Trophoblast cell (in vitro differentiated cells and primary cell): ENCODE measurements around the gene KCNQ4.

Experiments
- DNase-seq, 2 donors: peaks; one replicate each; pipeline ENCODE4 v3.0.0-alpha.2; 2016
- H2AFZ ChIP-seq: 2 replicates; pipeline ENCODE4 v1.6.1; 2013; ENCODE audit warnings: low read length, moderate library complexity, mild to moderate bottlenecking; ENCODE audit not compliant: insufficient read depth, poor library complexity
- H2AK5ac ChIP-seq: 2 replicates; pipeline ENCODE4 v1.6.1; 2013; ENCODE audit warnings: mild to moderate bottlenecking, low read length
- H2BK120ac ChIP-seq: 2 replicates; pipeline ENCODE4 v1.6.1; 2013; ENCODE audit warnings: low read length, mild to moderate bottlenecking, moderate library complexity; ENCODE audit not compliant: insufficient read depth, poor library complexity
- H2BK12ac ChIP-seq: 2 replicates; pipeline ENCODE4 v1.6.1; 2013; ENCODE audit warnings: mild to moderate bottlenecking, low read length, moderate library complexity
- H2BK5ac ChIP-seq: 2 replicates; pipeline ENCODE4 v1.6.1; 2013; ENCODE audit warnings: low read length, low read depth, moderate library complexity, mild to moderate bottlenecking; ENCODE audit not compliant: poor library complexity
- H3K14ac ChIP-seq: 2 replicates; pipeline ENCODE4 v1.6.1; 2013; ENCODE audit warnings: mild to moderate bottlenecking, low read length
- H3K18ac ChIP-seq: 2 replicates; pipeline ENCODE4 v1.6.1; 2013; ENCODE audit warnings: mild to moderate bottlenecking, low read length
- H3K23ac ChIP-seq: 2 replicates; pipeline ENCODE4 v1.6.1; 2013; ENCODE audit warnings: low read length
- H3K27ac ChIP-seq: 2 replicates; pipeline ENCODE4 v1.5.1; 2013; ENCODE audit warnings: low read depth, mild to moderate bottlenecking, inconsistent platforms, low read length, moderate library complexity
- H3K27me3 ChIP-seq: 2 replicates; pipeline ENCODE4 v1.6.1; 2013; ENCODE audit warnings: inconsistent platforms, mild to moderate bottlenecking, low read length, moderate library complexity; ENCODE audit not compliant: insufficient read depth
- H3K36me3 ChIP-seq, 2 experiments: 1 replicate in 1 of 2; 2 replicates in 1 of 2; pipeline ENCODE4 v1.6.1; 2013; ENCODE audit warnings: low read length in 2 of 2, mild to moderate bottlenecking in 2 of 2, moderate library complexity in 1 of 2; ENCODE audit not compliant: insufficient read depth in 2 of 2, control insufficient read depth in 1 of 2
- H3K4ac ChIP-seq: 2 replicates; pipeline ENCODE4 v1.6.1; 2013; ENCODE audit warnings: low read depth, mild to moderate bottlenecking, low read length, moderate library complexity
- H3K4me1 ChIP-seq, 2 experiments: 1 replicate in 1 of 2; 2 replicates in 1 of 2; pipeline ENCODE4 v1.6.1; 2013; ENCODE audit warnings: low read length in 2 of 2, mild to moderate bottlenecking in 2 of 2, moderate library complexity in 1 of 2; ENCODE audit not compliant: insufficient read depth in 2 of 2, control insufficient read depth in 1 of 2
- H3K4me2 ChIP-seq: 2 replicates; pipeline ENCODE4 v1.6.1; 2013; ENCODE audit warnings: inconsistent platforms, mild to moderate bottlenecking, low read length, moderate library complexity
- H3K4me3 ChIP-seq: 2 replicates; pipeline ENCODE4 v1.5.1; 2013; ENCODE audit warnings: mild to moderate bottlenecking, low read depth, low read length, inconsistent platforms
- H3K79me1 ChIP-seq: one replicate; pipeline ENCODE4 v1.6.1; 2013; ENCODE audit warnings: low read length
- H3K79me2 ChIP-seq: 2 replicates; pipeline ENCODE4 v1.6.1; 2013; ENCODE audit warnings: low read length, mild to moderate bottlenecking; ENCODE audit not compliant: control insufficient read depth, insufficient read depth, poor library complexity
- H3K9ac ChIP-seq: 2 replicates; pipeline ENCODE4 v1.6.1; 2013; ENCODE audit warnings: mild to moderate bottlenecking, low read length
- H3K9me3 ChIP-seq: 2 replicates; pipeline ENCODE4 v1.6.1; 2013; ENCODE audit warnings: low read depth, mild to moderate bottlenecking, control low read depth, inconsistent platforms, low read length; ENCODE audit not compliant: insufficient read depth
- H4K12ac ChIP-seq: 2 replicates; pipeline ENCODE4 v1.6.1; 2013; ENCODE audit warnings: low read depth, mild to moderate bottlenecking, low read length, moderate library complexity
- H4K8ac ChIP-seq: 2 replicates; pipeline ENCODE4 v1.6.1; 2013; ENCODE audit warnings: low read depth, mild to moderate bottlenecking, low read length, moderate library complexity
- H4K91ac ChIP-seq: one replicate; pipeline ENCODE4 v1.6.1; 2013; ENCODE audit warnings: low read depth, mild to moderate bottlenecking, low read length, moderate library complexity
- WGBS: extraction: QIAGEN DNeasy Blood & Tissue Kit; methylation state at CpG from one replicate; pipeline ENCODE4 v1.1.7; 2013; ENCODE audit warnings: missing lambda C conversion rate; ENCODE audit not compliant: insufficient read length, insufficient coverage; ENCODE audit errors: extremely low coverage; 5-methylcytosine and 5-hydroxymethylcytosine counted together

KCNQ4 gene

GRCh38 chr1:40819101-40819500 lies 35.5 kb downstream of the KCNQ4 start:
- no peak overlapping the region for H2BK5ac ChIP-seq
- no peak for DNase-seq
- no peak overlapping the region for H3K18ac ChIP-seq
- no peak overlapping the region for H2AK5ac ChIP-seq
- H3K36me3 ChIP-seq, result no peaks in the 10 kb centered on the region
- H3K27me3 ChIP-seq, result peaks cover 14% of the 10 kb centered on the region
- H3K4me3 ChIP-seq, result no peak overlapping the region
- H3K23ac ChIP-seq, result no peak overlapping the region
- no peak overlapping the region for H4K12ac ChIP-seq
- no peak overlapping the region for H2AFZ ChIP-seq
- peaks cover 8% of the 10 kb centered on the region for H3K9me3 ChIP-seq
- H4K91ac ChIP-seq, result no peak overlapping the region
- H3K4ac ChIP-seq, result no peak overlapping the region
- peaks cover 4% of the 10 kb centered on the region in 2 experiments for H3K4me1 ChIP-seq
- no peaks in the 10 kb centered on the region for H3K79me1 ChIP-seq
- H3K9ac ChIP-seq, result no peak overlapping the region
- WGBS, result no CpG with 5 or more reads among the region's 26 CpGs
- H4K8ac ChIP-seq, result no peak overlapping the region
- no peak overlapping the region for H3K27ac ChIP-seq
- no peaks in the 10 kb centered on the region for H3K79me2 ChIP-seq
- H2BK120ac ChIP-seq, result no peak overlapping the region
- H3K14ac ChIP-seq, result no peak overlapping the region
- no peak overlapping the region for H2BK12ac ChIP-seq
- no peak overlapping the region for H3K4me2 ChIP-seq

- no peak overlapping the region for H4K91ac ChIP-seq
- no peak for DNase-seq
- peaks cover 14% of the 10 kb centered on the region for H3K27me3 ChIP-seq
- no peak overlapping the region for H2AK5ac ChIP-seq
- no peaks in the 10 kb centered on the region for H3K79me2 ChIP-seq
- H2BK5ac ChIP-seq, result no peak overlapping the region
- no peak overlapping the region for H3K9ac ChIP-seq
- H3K18ac ChIP-seq, result no peak overlapping the region
- no peak overlapping the region for H4K12ac ChIP-seq
- H2BK12ac ChIP-seq, result no peak overlapping the region
- peaks cover 13 to 14% of the 10 kb centered on the region in 2 experiments for H3K4me1 ChIP-seq
- no peak overlapping the region for H2BK120ac ChIP-seq
- no peak overlapping the region for H3K27ac ChIP-seq
- H3K4me3 ChIP-seq, result peak overlapping the region; percentile 10
- H3K9me3 ChIP-seq, result peaks cover 8% of the 10 kb centered on the region
- no peak overlapping the region for H3K4me2 ChIP-seq
- H3K4ac ChIP-seq, result no peak overlapping the region
- no peaks in the 10 kb centered on the region for H3K79me1 ChIP-seq
- no peak overlapping the region for H3K23ac ChIP-seq
- H2AFZ ChIP-seq, result no peak overlapping the region
- H4K8ac ChIP-seq, result no peak overlapping the region
- WGBS, result no CpG with 5 or more reads among the region's 3 CpGs
- H3K36me3 ChIP-seq, result no peaks in the 10 kb centered on the region
- no peak overlapping the region for H3K14ac ChIP-seq
Observed at GRCh38 chr1:40820251-40820797, 36.7 kb downstream of the KCNQ4 start.

GRCh38 chr1:40820911-40821693 lies 37.5 kb downstream of the KCNQ4 start:
- DNase-seq, result no peak
- no peak overlapping the region for H3K18ac ChIP-seq
- no peak overlapping the region for H3K4me2 ChIP-seq
- H3K9me3 ChIP-seq, result peaks cover 8% of the 10 kb centered on the region
- H2BK5ac ChIP-seq, result no peak overlapping the region
- H3K4ac ChIP-seq, result no peak overlapping the region
- peaks cover 14% of the 10 kb centered on the region for H3K27me3 ChIP-seq
- H2AK5ac ChIP-seq, result no peak overlapping the region
- no peaks in the 10 kb centered on the region for H3K36me3 ChIP-seq
- no peak overlapping the region for H3K14ac ChIP-seq
- H3K23ac ChIP-seq, result no peak overlapping the region
- no peak overlapping the region for H2BK12ac ChIP-seq
- H3K27ac ChIP-seq, result no peak overlapping the region
- H3K79me1 ChIP-seq, result no peaks in the 10 kb centered on the region
- H2AFZ ChIP-seq, result no peak overlapping the region
- H4K12ac ChIP-seq, result no peak overlapping the region
- H4K8ac ChIP-seq, result no peak overlapping the region
- no peak overlapping the region for H4K91ac ChIP-seq
- H2BK120ac ChIP-seq, result no peak overlapping the region
- no CpG with 5 or more reads among the region's 6 CpGs for WGBS
- H3K9ac ChIP-seq, result no peak overlapping the region
- peaks cover 19 to 22% of the 10 kb centered on the region in 2 experiments for H3K4me1 ChIP-seq
- H3K4me3 ChIP-seq, result no peak overlapping the region
- no peaks in the 10 kb centered on the region for H3K79me2 ChIP-seq

GRCh38 chr1:40822890-40823289 lies 39.3 kb downstream of the KCNQ4 start:
- Histone ChIP-seq H3K14ac (no peak overlapping the region), H2BK12ac (no peak overlapping the region), H2BK120ac (no peak overlapping the region), H3K18ac (no peak overlapping the region), H2AK5ac (no peak overlapping the region), H3K23ac (no peak overlapping the region), H3K27me3 (peaks cover 6% of the 10 kb centered on the region), H2AFZ (no peak overlapping the region), H4K8ac (no peak overlapping the region), H3K36me3 (no peaks in the 10 kb centered on the region), H3K27ac (no peak overlapping the region), H3K79me2 (no peaks in the 10 kb centered on the region), H3K4me1 (peaks cover 19 to 22% of the 10 kb centered on the region in 2 experiments), H3K9me3 (peaks cover 8% of the 10 kb centered on the region), H3K4me3 (no peak overlapping the region), H4K12ac (no peak overlapping the region), H3K79me1 (no peaks in the 10 kb centered on the region), H3K9ac (no peak overlapping the region), H4K91ac (no peak overlapping the region), H3K4me2 (no peak overlapping the region), H2BK5ac (no peak overlapping the region), H3K4ac (no peak overlapping the region)
- no peak for DNase-seq
- WGBS, result no CpG with 5 or more reads among the region's 12 CpGs
